Neural crest cell (in vitro differentiated cells): ENCODE measurements around the gene INHBB. TPM values are rescaled to one million over a fixed set of nuclear protein-coding genes. Genes with fewer than 3 reads are reported as not detected.

ENCODE experiments used
- DNase-seq: peaks from one replicate; pipeline ENCODE4 v3.0.0; 2021; ENCODE audit warnings: low read depth, mixed read lengths, low spot score
- H3K27ac Mint-ChIP-seq: one replicate; pipeline ENCODE4 v1.8.0; 2021; ENCODE audit warnings: mild to moderate bottlenecking, mixed read lengths; ENCODE audit not compliant: unreplicated experiment
- H3K27me3 Mint-ChIP-seq: 2 replicates; pipeline ENCODE4 v1.8.0; 2021; ENCODE audit warnings: low read depth, mild to moderate bottlenecking, mixed read lengths
- H3K36me3 Mint-ChIP-seq: 2 replicates; pipeline ENCODE4 v1.8.0; 2021; ENCODE audit warnings: low read depth, mild to moderate bottlenecking, mixed read lengths
- H3K4me1 Mint-ChIP-seq: 2 replicates; pipeline ENCODE4 v1.8.0; 2021; ENCODE audit warnings: mixed read lengths
- H3K4me3 Mint-ChIP-seq: one replicate; pipeline ENCODE4 v1.8.0; 2021; ENCODE audit warnings: mild to moderate bottlenecking, mixed read lengths
- H3K9me3 Mint-ChIP-seq: 2 replicates; pipeline ENCODE4 v1.8.0; 2021; ENCODE audit warnings: mixed read lengths
- total RNA-seq: library from RNA; stranded (reverse); gene quantifications from 2 replicates; pipeline ENCODE4 v1.2.1, GENCODE V29; 2021
- TF ChIP-seq, protein P1 (sequence below): fragments of 200-600 bp; sonication (generic); conservative IDR thresholded peaks from 2 replicates; pipeline ENCODE4 v1.5.0; 2021; ENCODE audit warnings: antibody characterized with exemption, mild to moderate bottlenecking

Gene INHBB
- total RNA-seq, 1 donor from 2014 or later: 0.49 TPM

DNA sequence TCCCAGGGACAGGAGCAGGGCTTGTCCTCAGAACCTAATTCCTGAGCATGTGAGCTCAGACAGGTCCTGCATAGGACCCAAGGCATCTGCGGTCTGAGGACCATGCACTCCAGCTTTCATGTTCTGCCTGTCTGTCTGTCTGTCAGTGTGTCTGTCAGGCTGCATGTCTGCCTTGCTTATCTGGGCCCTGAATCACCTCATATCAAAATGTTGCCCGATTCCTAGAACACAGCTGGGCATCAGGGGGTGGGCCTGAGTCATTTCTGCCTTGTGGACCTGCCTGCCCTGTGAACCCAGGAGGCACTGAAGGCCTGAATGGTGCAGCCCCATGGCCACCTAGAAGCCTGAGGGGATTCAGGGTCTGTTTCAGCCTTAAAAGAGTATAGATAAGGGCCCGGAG is 22.1 kb downstream of the INHBB start:
- Mint-ChIP-seq H3K27ac (no peak overlapping the region), H3K36me3 (no peaks in the 10 kb centered on the region), H3K4me3 (no peak overlapping the region), H3K4me1 (no peaks in the 10 kb centered on the region), H3K27me3 (peaks cover 3% of the 10 kb centered on the region), H3K9me3 (no peaks in the 10 kb centered on the region)
- no peak for DNase-seq
- TF ChIP-seq, protein P1, sequence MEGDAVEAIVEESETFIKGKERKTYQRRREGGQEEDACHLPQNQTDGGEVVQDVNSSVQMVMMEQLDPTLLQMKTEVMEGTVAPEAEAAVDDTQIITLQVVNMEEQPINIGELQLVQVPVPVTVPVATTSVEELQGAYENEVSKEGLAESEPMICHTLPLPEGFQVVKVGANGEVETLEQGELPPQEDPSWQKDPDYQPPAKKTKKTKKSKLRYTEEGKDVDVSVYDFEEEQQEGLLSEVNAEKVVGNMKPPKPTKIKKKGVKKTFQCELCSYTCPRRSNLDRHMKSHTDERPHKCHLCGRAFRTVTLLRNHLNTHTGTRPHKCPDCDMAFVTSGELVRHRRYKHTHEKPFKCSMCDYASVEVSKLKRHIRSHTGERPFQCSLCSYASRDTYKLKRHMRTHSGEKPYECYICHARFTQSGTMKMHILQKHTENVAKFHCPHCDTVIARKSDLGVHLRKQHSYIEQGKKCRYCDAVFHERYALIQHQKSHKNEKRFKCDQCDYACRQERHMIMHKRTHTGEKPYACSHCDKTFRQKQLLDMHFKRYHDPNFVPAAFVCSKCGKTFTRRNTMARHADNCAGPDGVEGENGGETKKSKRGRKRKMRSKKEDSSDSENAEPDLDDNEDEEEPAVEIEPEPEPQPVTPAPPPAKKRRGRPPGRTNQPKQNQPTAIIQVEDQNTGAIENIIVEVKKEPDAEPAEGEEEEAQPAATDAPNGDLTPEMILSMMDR: no peak

DNA sequence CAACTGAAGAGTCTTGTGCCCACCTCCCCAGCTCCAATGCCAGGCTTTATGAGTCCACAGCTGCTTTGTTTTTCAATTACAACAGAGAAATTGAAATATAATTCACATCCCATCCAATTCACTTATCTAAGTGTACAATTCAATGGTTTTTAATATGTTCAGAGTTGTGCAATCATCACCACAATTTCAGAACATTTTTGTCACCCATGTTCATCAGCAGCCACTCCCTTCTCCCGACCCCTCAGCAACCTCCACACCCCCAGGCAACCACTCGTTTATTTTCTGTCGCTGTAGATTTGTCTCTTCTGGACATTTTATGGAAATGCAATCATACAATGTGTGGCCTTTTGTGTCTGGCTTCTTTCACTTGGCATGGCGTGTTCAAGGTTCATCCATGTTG is 23.3 kb downstream of the INHBB start:
- DNase-seq: no peak
- no peak overlapping the region for H3K27ac Mint-ChIP-seq
- no peaks in the 10 kb centered on the region for H3K9me3 Mint-ChIP-seq
- no peak overlapping the region for H3K4me3 Mint-ChIP-seq
- no peaks in the 10 kb centered on the region for H3K4me1 Mint-ChIP-seq
- no peaks in the 10 kb centered on the region for H3K36me3 Mint-ChIP-seq
- peaks cover 3% of the 10 kb centered on the region for H3K27me3 Mint-ChIP-seq
- TF ChIP-seq, protein P1: no peak

- no peak for DNase-seq
- H3K36me3 Mint-ChIP-seq: no peaks in the 10 kb centered on the region
- TF ChIP-seq, protein P1: no peak
- H3K4me3 Mint-ChIP-seq: no peak overlapping the region
- H3K9me3 Mint-ChIP-seq: no peaks in the 10 kb centered on the region
- no peak overlapping the region for H3K27ac Mint-ChIP-seq
- H3K27me3 Mint-ChIP-seq: no peaks in the 10 kb centered on the region
- peaks cover 4% of the 10 kb centered on the region for H3K4me1 Mint-ChIP-seq
Observed at GRCh38 chr2:120371969-120372625, 26.2 kb downstream of the INHBB start.

DNA sequence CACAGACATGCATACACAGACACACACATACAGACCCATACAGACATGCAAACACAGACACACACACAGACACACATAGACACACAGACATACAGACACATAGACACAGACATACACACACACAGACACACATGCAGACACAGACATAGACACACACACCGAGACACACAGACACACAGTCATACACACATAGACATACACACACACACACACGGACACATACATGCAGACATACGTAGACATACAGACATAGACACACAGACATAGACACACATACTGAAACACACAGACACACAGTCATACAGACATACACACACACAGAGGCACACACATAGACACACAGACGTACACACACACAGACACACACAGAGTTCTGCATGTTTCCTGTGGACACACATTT is 26.9 kb downstream of the INHBB start:
- H3K9me3 Mint-ChIP-seq: no peaks in the 10 kb centered on the region
- TF ChIP-seq, protein P1: no peak
- DNase-seq: no peak
- peaks cover 4% of the 10 kb centered on the region for H3K4me1 Mint-ChIP-seq
- no peaks in the 10 kb centered on the region for H3K36me3 Mint-ChIP-seq
- H3K27me3 Mint-ChIP-seq: no peaks in the 10 kb centered on the region
- H3K27ac Mint-ChIP-seq: no peak overlapping the region
- no peak overlapping the region for H3K4me3 Mint-ChIP-seq

GRCh38 chr2:120373424-120373823 is 27.5 kb downstream of the INHBB start:
- Mint-ChIP-seq H3K27ac (no peak overlapping the region), H3K4me1 (peaks cover 4% of the 10 kb centered on the region), H3K36me3 (no peaks in the 10 kb centered on the region), H3K4me3 (no peak overlapping the region), H3K27me3 (peaks cover 5% of the 10 kb centered on the region), H3K9me3 (no peaks in the 10 kb centered on the region)
- TF ChIP-seq, protein P1: no peak
- DNase-seq: no peak
